Limb (tissue), 2 donors: ENCODE results near the gene OR2F1.
"Not testable (repeated sequence)": the region's sequence is repeated elsewhere in the genome, so short reads cannot be mapped to it uniquely, and the experiment has no call there.

Source experiments
- DNase-seq, 2 donors: peaks; one replicate each; pipeline ENCODE4 v3.0.0-alpha.2; 2016; ENCODE audit errors: extremely low spot score in 2 of 2

OR2F1 gene

GRCh38 chr7:144006029-144006691 lies 51.5 kb downstream of the OR2F1 start:
- no peak for DNase-seq

GRCh38 chr7:144006692-144007042 lies 52.0 kb downstream of the OR2F1 start:
- DNase-seq = no peak

GRCh38 chr7:144009361-144009760 lies 54.7 kb downstream of the OR2F1 start:
- no peak for DNase-seq

- not testable (repeated sequence) for DNase-seq
Observed at GRCh38 chr7:144010061-144010460, 55.4 kb downstream of the OR2F1 start.

GRCh38 chr7:144010821-144011220 lies 56.2 kb downstream of the OR2F1 start:
- DNase-seq = not testable (repeated sequence)

GRCh38 chr7:144011458-144012230 lies 57.0 kb downstream of the OR2F1 start:
- DNase-seq = no peak
